Pulmonary artery endothelial cell (primary cell): ENCODE measurements around the gene ABHD2. TPM values are rescaled to one million over a fixed set of nuclear protein-coding genes. Genes with fewer than 3 reads are reported as not detected.

Experiments used
- DNase-seq: peaks from one replicate; pipeline ENCODE4 v3.0.0-alpha.2; 2011; ENCODE audit warnings: low read depth, low spot score
- total RNA-seq: library from RNA; depleted of rRNA; stranded (reverse); fragments of >200 nt; gene quantifications from 2 replicates; pipeline ENCODE4 v1.2.3, GENCODE V29; 2014

ABHD2 gene
- total RNA-seq, 1 donor from 2014 or later, result 60.9 TPM

- no peak for DNase-seq
Observed at GRCh38 chr15:89164712-89165211, 76.5 kb downstream of the ABHD2 start.

GRCh38 chr15:89165677-89166076 lies 77.4 kb downstream of the ABHD2 start:
- DNase-seq, result no peak

GRCh38 chr15:89167267-89168176 lies 79.3 kb downstream of the ABHD2 start:
- peak; percentile 62 for DNase-seq

GRCh38 chr15:89168316-89168833 lies 80.1 kb downstream of the ABHD2 start:
- DNase-seq, result no peak

- DNase-seq, result no peak
Observed at GRCh38 chr15:89170364-89170763, 82.1 kb downstream of the ABHD2 start.

GRCh38 chr15:89171136-89172072 lies 83.1 kb downstream of the ABHD2 start:
- no peak for DNase-seq

GRCh38 chr15:89172921-89173320 lies 84.7 kb downstream of the ABHD2 start:
- no peak for DNase-seq

GRCh38 chr15:89174476-89174875 lies 86.2 kb downstream of the ABHD2 start:
- DNase-seq, result no peak

- no peak for DNase-seq
Observed at GRCh38 chr15:89175617-89176191, 87.4 kb downstream of the ABHD2 start.

- DNase-seq, result no peak
Observed at GRCh38 chr15:89177116-89177515, 88.9 kb downstream of the ABHD2 start.

- no peak for DNase-seq
Observed at GRCh38 chr15:89177633-89178306, 89.5 kb downstream of the ABHD2 start.

GRCh38 chr15:89178307-89178977 lies 90.2 kb downstream of the ABHD2 start:
- DNase-seq, result no peak

- DNase-seq, result no peak
Observed at GRCh38 chr15:89179966-89180875, 92.0 kb downstream of the ABHD2 start.

GRCh38 chr15:89184357-89184756 lies 96.1 kb downstream of the ABHD2 start:
- no peak for DNase-seq

GRCh38 chr15:89184886-89185526 lies 96.8 kb downstream of the ABHD2 start:
- DNase-seq, result no peak

- DNase-seq, result no peak
Observed at GRCh38 chr15:89186803-89187202, 98.5 kb downstream of the ABHD2 start.

- no peak for DNase-seq
Observed at GRCh38 chr15:89187301-89187985, 99.2 kb downstream of the ABHD2 start.

GRCh38 chr15:89187986-89188514 lies 99.8 kb downstream of the ABHD2 start:
- no peak for DNase-seq
